Measurements from ENCODE around the gene MAP3K20.
"Not testable (repeated sequence)": the region's sequence is repeated elsewhere in the genome, so short reads cannot be mapped to it uniquely, and the experiment has no call there.

The MAP3K20 gene

GRCh38 chr2:173205375-173205774, 129.7 kb downstream of the MAP3K20 start:
- no peak for DNase-seq (ENCODE audit: low read depth)
- H3K4me3 ChIP-seq (ENCODE audit: low read depth, low read length): no peak overlapping the region
- TF ChIP-seq CTCF (IDR thresholded peaks at IDR 0.05; ENCODE audit: low read depth, low read length, missing control alignments): no peak

- not testable (repeated sequence) for H3K4me3 ChIP-seq (ENCODE audit: low read depth, low read length); DNase-seq (ENCODE audit: low read depth)
Observed at GRCh38 chr2:173207124-173207523, 131.5 kb downstream of the MAP3K20 start.

GRCh38 chr2:173210270-173211196, 134.9 kb downstream of the MAP3K20 start:
- no peak overlapping the region for H3K4me3 ChIP-seq (ENCODE audit: low read depth, low read length)
- peak; percentile 37 for DNase-seq (ENCODE audit: low read depth)
- TF ChIP-seq CTCF (IDR thresholded peaks at IDR 0.05; ENCODE audit: low read depth, low read length, missing control alignments): peak; percentile 76

DNA sequence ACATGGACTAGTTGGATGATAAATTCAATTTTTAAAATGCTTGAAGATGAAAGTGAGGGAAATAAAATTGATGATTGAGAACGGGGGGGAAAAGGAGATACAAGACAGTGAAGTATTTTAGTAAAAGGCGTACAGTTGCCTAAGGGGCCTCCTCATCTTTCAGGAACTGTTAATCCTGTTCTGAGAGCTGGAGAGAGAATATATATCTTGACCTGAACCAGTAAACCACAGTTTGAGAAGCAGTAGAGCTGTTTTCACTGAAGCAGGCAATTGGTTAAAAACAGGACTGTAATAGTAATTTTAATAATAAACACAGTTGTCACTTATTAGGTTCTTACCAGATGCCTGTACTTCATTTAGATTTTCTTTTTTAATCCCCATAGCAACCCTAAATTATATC, 137.5 kb downstream of the MAP3K20 start:
- DNase-seq (ENCODE audit: low read depth): no peak
- no peak overlapping the region for H3K4me3 ChIP-seq (ENCODE audit: low read depth, low read length)
- TF ChIP-seq CTCF (IDR thresholded peaks at IDR 0.05; ENCODE audit: low read depth, low read length, missing control alignments): no peak

DNA sequence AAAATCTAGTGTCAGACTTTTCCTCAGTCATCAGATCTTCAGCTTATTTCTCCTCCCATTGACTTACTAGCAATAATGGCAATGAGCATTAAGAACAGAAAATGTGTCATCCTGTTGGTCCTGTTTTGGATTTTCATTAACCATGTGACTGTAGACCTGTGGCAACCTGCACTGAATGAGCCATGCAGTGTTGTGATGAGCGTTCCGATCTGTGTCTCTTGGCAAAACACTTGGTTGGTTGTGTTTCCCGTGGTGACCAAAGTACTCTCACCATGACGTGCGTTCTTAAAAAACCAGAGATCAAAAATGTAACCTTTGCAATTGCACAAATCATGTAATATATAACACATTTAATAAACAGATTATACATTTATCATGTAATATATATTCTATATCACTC, 138.6 kb downstream of the MAP3K20 start:
- DNase-seq (ENCODE audit: low read depth): no peak
- TF ChIP-seq CTCF (IDR thresholded peaks at IDR 0.05; ENCODE audit: low read depth, low read length, missing control alignments): no peak
- no peak overlapping the region for H3K4me3 ChIP-seq (ENCODE audit: low read depth, low read length)

- TF ChIP-seq CTCF (IDR thresholded peaks at IDR 0.05; ENCODE audit: low read depth, low read length, missing control alignments): no peak
- DNase-seq (ENCODE audit: low read depth): no peak
- no peak overlapping the region for H3K4me3 ChIP-seq (ENCODE audit: low read depth, low read length)
Observed at GRCh38 chr2:173215316-173215715, 139.7 kb downstream of the MAP3K20 start.

GRCh38 chr2:173216051-173216450, 140.4 kb downstream of the MAP3K20 start:
- DNase-seq (ENCODE audit: low read depth): no peak
- no peak for TF ChIP-seq CTCF (IDR thresholded peaks at IDR 0.05; ENCODE audit: low read depth, low read length, missing control alignments)
- H3K4me3 ChIP-seq (ENCODE audit: low read depth, low read length): no peak overlapping the region

Data from GM12864 (cell line).